RKO (cell line): Measurements from ENCODE around the gene NMNAT3.

Experiments used
- DNase-seq: peaks from one replicate; pipeline ENCODE4 v3.0.0-alpha.2; 2016; ENCODE audit warnings: low spot score

NMNAT3 gene

GRCh38 chr3:139541532-139542288 is 136.1 kb downstream of the NMNAT3 start:
- DNase-seq: no peak

DNA sequence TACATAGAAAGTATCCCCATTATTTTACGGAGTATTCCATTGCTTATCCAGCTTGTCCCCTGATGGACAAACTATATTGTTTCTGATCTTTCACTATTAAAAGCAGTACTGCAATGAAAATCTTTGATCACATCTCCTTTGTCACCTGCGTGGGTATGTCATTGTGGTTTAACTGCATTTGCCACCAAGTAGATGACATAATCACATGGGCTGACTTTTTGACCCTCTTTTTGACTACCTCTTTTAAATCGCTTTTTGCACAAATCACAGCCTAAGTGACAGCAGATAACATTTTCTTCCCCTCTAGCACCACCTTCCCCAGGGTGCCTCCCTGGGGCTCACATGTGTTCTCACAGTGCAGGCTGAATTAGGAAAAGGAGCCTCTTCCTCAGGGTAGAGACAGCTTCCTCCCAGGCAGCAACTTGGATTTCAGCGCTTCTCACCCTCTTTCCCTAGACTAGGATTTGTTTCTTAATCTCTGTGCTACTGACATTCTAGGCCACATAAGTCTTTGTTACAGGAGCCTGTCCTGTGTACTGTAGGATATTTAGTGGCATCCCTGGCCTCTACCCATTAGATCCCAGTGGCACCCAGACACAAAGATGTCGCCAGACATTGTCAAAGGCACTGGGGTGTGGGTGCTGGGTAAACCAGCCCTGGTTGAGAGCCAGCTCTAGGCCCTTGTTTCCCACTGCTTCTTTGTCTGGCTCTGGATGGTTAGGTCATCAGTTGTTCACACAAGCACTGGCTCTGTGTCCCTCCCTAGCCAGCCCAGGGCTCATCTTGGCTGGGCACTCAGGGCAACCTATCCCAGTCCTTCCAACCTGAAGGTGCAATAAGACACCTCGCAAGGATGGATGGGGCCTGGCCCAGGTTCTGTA is 136.9 kb downstream of the NMNAT3 start:
- DNase-seq: no peak

GRCh38 chr3:139538733-139539132 is 139.0 kb downstream of the NMNAT3 start:
- DNase-seq: no peak

- no peak for DNase-seq
Measured at GRCh38 chr3:139537795-139538621, 139.8 kb downstream of the NMNAT3 start.

DNA sequence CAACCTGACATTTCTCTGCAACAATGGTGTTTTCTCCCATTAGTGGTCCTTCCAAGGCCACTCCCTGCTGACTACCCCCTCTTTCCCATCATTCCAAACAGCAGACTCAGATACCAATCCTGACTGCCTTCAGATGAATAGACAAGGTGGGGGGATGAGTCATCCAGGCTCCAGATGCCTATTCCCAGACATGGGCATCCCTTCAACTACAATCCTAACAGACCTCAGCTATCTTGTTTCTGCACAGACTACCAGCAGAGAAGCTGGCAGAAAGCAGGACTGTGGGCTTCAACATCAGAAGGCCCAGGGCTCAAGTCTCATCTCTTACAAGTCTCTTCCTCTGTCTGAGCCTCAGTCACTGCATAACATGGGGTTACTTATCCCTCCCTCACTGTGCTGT is 140.4 kb downstream of the NMNAT3 start:
- peak; percentile 26 for DNase-seq

GRCh38 chr3:139534992-139535879 is 142.5 kb downstream of the NMNAT3 start:
- no peak for DNase-seq

DNA sequence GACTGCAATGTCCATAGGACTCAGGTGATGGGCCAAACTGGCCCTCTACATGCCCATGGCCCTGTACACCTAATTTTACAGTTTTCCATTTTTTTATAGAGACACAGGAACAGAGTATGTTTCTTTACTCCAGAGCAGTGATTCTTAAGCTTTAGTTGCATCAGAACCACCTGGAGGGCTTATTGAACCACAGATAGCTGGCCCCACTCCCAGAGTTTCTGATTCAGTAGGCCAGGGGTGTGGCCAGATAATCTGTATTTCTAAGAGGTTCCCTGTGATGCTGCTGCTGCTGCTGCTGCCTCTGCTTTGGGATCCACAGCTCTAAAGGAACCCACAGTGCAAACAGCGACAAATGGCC is 143.3 kb downstream of the NMNAT3 start:
- DNase-seq: no peak

DNA sequence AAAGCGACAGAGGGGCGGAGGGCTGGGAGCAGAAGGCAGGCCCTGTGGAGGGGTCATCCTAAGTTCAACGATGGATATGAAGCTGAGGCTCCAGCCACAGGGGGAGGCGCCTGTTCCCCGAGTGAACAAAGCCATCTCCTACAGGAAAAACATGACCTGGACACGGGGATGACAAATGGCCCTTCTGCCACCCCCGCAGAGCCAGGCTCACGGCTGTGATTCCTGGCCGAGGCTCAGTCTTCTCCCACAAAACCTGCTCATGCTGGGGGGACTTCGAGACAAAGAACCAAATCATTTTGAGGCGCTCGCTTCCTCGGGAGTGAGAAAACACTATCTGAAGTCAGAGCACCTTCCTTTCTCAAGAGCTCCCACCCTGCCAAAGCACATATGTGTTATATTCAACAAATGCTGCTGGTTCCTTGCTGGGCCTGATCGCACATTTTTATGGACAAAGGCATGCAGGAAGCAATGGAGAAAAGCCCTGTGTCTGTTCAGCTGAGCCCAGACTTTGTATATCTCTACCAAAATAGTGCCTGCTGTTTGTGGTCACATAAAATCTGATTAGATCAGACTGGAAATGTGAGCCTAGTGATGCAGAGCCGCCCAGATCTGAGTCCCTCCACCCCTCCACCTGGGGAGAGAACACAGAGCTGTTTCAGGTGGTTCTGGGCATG is 143.9 kb downstream of the NMNAT3 start:
- no peak for DNase-seq

DNA sequence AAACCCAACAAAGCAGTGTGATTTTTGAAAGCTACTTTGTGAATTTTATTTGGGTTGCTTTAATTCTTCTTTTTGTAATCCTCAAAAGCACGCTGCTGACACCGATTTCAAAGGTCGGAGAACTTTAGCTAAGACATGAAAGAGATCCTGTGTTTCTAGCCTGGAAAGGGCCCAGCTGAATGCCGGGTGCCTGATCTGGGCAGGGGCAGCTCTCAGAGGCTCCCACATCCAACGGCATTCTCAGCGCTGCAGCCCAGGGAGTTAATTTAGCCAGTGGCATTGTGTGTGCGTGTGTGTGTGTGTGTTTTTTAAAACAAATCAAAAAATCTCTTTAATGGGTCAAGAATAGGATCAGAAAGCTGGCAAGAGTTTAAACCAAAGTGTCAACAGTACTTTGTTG is 144.8 kb downstream of the NMNAT3 start:
- no peak for DNase-seq

DNA sequence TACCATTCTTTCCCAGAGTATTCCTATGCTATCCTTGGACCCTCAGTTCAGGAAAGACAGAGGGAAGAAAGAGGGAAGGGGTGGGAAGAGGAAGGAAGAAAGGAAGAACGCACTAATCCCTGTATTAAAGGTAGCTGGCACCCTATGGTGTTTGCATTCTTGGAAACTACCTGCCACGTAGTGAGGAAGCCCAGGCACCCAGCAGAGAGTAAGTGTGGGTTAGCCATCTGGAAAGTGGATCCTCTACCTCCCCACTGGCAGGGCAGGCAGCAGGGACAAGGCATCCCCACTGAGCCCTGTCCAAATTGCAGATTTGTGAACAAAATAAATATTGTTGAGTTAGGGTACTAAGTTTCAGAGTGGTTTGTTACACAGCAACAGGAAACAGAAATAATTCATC is 147.1 kb downstream of the NMNAT3 start:
- DNase-seq: no peak

DNA sequence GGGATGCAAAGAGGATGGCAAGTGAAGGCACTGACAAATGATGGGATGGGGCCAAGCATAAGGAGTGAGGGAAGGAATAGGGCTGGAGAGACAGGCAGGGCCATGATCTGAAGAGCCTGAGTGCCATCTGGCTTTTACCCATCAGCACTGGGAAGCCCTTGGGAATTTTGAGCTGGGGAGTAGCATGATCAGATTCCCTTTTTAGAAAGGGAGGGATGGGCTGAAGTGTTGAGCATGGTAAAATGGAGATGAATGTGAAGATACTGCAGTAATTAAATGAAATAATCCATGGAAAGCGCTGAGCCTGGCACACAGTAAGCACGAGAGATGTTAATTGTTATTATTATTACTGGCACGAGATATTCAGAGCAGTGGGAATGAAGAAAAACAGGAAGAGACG is 148.1 kb downstream of the NMNAT3 start:
- DNase-seq: no peak

GRCh38 chr3:139528924-139529323 is 148.8 kb downstream of the NMNAT3 start:
- DNase-seq: no peak

DNA sequence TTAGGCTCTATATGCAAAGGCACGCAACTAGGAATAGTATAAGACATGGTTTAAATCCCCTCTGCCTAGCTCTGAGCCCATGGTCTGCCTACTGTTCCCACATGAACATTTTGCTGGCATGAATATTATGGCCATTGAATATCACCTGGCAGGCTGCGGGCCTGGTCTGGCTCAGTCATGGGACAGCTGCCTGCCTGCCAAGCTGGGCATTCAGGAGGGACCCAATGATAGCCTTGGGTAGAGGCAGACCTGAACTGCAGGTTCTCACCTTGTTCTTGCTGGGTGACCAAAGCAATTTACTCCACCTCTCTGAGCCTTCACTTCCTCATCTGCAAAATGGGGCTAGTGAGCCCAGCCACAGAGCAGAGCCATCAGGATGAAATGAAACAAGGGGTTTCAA is 149.5 kb downstream of the NMNAT3 start:
- no peak for DNase-seq

DNA sequence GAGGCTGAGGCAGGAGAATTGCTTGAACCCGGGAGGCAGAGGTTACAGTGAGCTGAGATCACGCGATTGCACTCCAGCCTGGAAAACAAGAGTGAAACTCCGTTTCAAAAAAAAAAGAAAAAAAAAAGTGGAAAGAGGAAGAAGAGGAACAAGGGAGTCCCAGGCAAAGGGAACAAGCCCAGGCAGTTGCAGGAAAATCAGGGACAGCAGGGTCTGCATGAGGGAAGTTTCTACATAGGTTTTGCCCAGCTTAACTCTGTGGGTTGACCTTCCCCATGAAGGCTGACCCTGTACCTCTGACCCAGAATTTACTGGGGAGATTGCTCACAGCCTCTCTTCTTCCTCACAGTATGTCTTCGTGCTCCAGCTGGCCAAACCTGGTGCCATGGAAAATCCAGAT is 150.5 kb downstream of the NMNAT3 start:
- DNase-seq: no peak

GRCh38 chr3:139526146-139526545 is 151.6 kb downstream of the NMNAT3 start:
- no peak for DNase-seq

- DNase-seq: no peak
Measured at GRCh38 chr3:139524841-139525636, 152.7 kb downstream of the NMNAT3 start.

DNA sequence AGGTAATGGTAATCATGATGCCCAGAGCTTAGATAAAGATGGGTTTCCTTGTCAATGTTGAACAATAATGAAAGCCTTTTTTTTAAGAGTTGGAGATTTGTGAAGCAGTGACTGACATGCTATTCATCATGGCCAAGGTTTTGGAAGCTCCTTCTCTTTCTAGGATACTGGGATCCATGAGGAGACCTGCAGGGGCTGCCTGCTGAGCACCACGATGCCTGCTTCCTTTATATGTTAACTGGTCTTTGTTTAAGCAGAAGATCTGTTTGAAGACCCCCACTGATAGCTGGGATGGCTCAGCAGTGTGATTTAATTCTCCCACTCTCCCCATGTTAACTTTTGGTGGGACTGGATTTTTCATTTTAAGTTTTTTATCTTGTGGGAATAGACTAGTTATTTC is 154.1 kb downstream of the NMNAT3 start:
- no peak for DNase-seq

DNA sequence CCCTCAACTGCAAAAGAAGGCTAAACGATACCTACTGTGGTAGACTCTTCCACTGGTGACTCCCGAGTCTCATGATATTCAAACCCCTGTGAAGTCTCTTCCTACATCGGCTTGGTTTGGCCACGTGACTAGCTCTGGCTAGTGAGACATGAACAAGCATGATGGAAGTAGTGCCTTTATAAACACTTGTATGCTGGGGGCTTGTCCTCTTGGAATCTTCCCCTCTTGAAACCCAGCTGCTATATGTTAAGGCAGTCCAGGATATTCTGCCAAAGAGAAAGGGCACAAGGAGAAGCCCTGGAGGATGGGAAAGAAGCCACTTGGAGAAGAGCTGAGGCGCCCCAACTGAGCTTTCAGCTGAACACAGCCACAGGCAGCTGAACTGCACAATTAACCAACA is 154.6 kb downstream of the NMNAT3 start:
- no peak for DNase-seq

DNA sequence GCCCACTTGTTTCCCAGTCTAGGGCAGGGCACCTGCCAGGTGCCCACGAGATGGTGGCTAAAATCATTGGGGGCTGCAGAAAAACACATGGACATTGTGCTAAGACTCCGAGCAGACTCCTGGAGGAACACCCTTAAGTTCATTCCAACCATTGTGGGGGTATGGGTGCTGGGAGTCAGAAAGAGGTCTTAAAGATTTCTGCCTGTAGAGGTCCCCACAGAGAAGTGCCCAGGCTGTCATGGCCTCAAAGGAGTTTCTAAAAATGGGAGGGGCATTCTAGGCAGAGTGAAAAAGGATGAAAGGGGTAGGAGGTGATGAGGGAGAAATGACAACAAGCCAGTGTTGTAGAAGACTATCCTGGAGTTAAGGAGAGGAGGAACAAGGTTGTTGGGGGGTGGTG is 155.4 kb downstream of the NMNAT3 start:
- DNase-seq: no peak

- DNase-seq: no peak
Measured at GRCh38 chr3:139521816-139522215, 156.0 kb downstream of the NMNAT3 start.
